ENCODE measurements around the gene UBE2E2.

DNA sequence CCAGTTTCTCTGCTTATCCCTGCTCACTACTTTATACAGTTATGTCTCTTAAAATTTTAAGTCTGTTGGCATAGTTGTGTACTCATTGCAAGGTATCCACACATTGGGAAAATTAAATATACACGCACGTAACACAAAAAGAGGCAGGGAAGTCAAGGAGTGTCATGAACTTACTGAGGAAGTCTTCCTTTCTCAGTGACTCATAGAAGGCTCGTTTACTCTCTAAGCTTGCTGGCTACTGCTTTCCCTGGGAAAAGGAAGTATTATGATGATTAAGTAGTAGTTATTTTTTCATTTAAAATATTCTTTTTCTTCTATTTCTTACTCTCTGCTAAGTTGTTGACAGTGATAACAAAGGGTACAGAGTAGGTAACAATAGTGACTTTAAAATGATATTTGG lies 287.3 kb downstream of the UBE2E2 start:
- TF ChIP-seq POLR2A (IDR thresholded peaks at IDR 0.05) (no peak), POLR2AphosphoS5 (IDR thresholded peaks at IDR 0.05) (no peak)
- TF ChIP-seq, protein P1, sequence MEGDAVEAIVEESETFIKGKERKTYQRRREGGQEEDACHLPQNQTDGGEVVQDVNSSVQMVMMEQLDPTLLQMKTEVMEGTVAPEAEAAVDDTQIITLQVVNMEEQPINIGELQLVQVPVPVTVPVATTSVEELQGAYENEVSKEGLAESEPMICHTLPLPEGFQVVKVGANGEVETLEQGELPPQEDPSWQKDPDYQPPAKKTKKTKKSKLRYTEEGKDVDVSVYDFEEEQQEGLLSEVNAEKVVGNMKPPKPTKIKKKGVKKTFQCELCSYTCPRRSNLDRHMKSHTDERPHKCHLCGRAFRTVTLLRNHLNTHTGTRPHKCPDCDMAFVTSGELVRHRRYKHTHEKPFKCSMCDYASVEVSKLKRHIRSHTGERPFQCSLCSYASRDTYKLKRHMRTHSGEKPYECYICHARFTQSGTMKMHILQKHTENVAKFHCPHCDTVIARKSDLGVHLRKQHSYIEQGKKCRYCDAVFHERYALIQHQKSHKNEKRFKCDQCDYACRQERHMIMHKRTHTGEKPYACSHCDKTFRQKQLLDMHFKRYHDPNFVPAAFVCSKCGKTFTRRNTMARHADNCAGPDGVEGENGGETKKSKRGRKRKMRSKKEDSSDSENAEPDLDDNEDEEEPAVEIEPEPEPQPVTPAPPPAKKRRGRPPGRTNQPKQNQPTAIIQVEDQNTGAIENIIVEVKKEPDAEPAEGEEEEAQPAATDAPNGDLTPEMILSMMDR (IDR thresholded peaks at IDR 0.05) = no peak

All from stomach (tissue), 4 donors.